Measurements from ENCODE around the gene SRRM4.

The SRRM4 gene

DNA sequence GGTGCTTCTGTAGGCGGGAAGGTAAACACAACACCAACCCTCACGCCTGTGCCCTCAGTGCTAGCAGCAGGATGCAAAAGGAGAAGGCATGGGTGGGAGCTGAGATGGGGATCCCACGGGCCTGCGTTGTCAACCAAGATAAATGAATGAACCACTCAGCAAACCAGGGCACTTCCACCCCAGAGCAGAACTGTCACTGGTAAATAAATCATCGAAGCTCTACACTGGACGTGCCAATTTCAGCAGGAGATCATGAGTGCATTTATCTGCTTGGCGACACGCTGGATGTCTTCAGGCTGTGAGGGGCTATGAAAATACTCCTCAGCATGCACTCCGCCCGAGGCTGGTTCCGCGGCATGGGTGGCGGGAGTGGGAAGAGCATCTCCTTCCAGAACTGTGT, 230.5 kb downstream of the SRRM4 start:
- Mint-ChIP-seq H3K9me3 (no peaks in the 10 kb centered on the region), H3K27me3 (no peaks in the 10 kb centered on the region), H3K4me1 (no peaks in the 10 kb centered on the region), H3K4me3 (no peak overlapping the region), H3K36me3 (no peaks in the 10 kb centered on the region), H3K27ac (no peak overlapping the region)
- CTCF ChIA-PET: no interaction called here
- no peak for DNase-seq
